Left lung (tissue), 10 donors: ENCODE measurements around the gene RAB11FIP4. TPM values are rescaled to one million over a fixed set of nuclear protein-coding genes. Genes with fewer than 3 reads are reported as not detected.

ENCODE experiments used
- ATAC-seq: fragments of 200-7000 bp; cut with Tn5 transposase; one replicate; pipeline ENCODE4 v1.9.1; 2020; ENCODE audit warnings: moderate library complexity
- DNase-seq, 4 donors: peaks; one replicate each; pipeline ENCODE4 v3.0.0-alpha.2; 2013 to 2020
- H3K27ac ChIP-seq, 2 donors: fragments of 200-600 bp; sonication (generic) in 1 of 2; one replicate each; pipeline versions ENCODE4 v1.5.0 to v1.8.0; 2020 to 2021
- H3K27me3 ChIP-seq, 2 donors: fragments of 200-600 bp; sonication (generic) in 1 of 2; one replicate each; pipeline versions ENCODE4 v1.5.0 to v1.8.0; 2020 to 2021
- H3K36me3 ChIP-seq, 2 donors: fragments of 200-600 bp; sonication (generic) in 1 of 2; one replicate each; pipeline versions ENCODE4 v1.5.0 to v1.8.0; 2020 to 2021
- H3K4me1 ChIP-seq, 2 donors: fragments of 200-600 bp; one replicate each; pipeline ENCODE4 v1.8.0; 2021
- H3K4me3 ChIP-seq, 2 donors: fragments of 200-600 bp; sonication (generic) in 1 of 2; one replicate each; pipeline versions ENCODE4 v1.5.0 to v1.8.0; 2020 to 2021; ENCODE audit warnings: mild to moderate bottlenecking in 1 of 2
- H3K9me3 ChIP-seq, 2 donors: fragments of 200-600 bp; sonication (generic) in 1 of 2; one replicate each; pipeline versions ENCODE4 v1.5.0 to v1.8.0; 2020 to 2021
- intact Hi-C, 2 donors: fragments of 100-400 bp; cut with DNase I; formaldehyde crosslinking; loops; one replicate each; pipeline versions ENCODE4 v1.11.2 to v1.14.2; 2022
- polyA plus RNA-seq, 6 donors: library from polyadenylated mRNA; unstranded; fragments of 120-200 nt; gene quantifications; one replicate each; pipeline ENCODE4 v1.2.1, GENCODE V29; 2013; ENCODE audit not compliant: insufficient read length in 6 of 6
- total RNA-seq, 2 donors: library from RNA; stranded (reverse); fragmentation: NEBNext Ultra II Directional; extraction: Animal tissue kit (Norgen Biotek cat#: 25700); gene quantifications; one replicate each; pipeline ENCODE4 v1.2.1, GENCODE V29; 2021
- TF ChIP-seq, protein P1 (sequence below), 2 donors: fragments of 200-600 bp; sonication (generic) in 1 of 2; IDR thresholded peaks; one replicate each; pipeline versions ENCODE4 v1.5.0 to v1.8.0; 2021; ENCODE audit warnings: antibody characterized with exemption in 2 of 2
- donor health status: DM: no; HTN: yes; CAD: no.
- donor health status: DM: no; HTN: no; CAD: no.

Gene RAB11FIP4
- total and polyA plus RNA-seq, 8 donors, result 7.2 to 19.9 (median 8.2) TPM

GRCh38 chr17:31466096-31466760, 74.8 kb downstream of the RAB11FIP4 start:
- intact Hi-C loops, result no loop called here
- Histone ChIP-seq H3K27ac (no peak overlapping the region), H3K36me3 (no peaks in the 10 kb centered on the region), H3K4me1 (no peaks in the 10 kb centered on the region), H3K9me3 (no peaks in the 10 kb centered on the region), H3K4me3 (no peak overlapping the region), H3K27me3 (no peaks in the 10 kb centered on the region)
- ATAC-seq (no peak), DNase-seq (no peak)
- TF ChIP-seq, protein P1, sequence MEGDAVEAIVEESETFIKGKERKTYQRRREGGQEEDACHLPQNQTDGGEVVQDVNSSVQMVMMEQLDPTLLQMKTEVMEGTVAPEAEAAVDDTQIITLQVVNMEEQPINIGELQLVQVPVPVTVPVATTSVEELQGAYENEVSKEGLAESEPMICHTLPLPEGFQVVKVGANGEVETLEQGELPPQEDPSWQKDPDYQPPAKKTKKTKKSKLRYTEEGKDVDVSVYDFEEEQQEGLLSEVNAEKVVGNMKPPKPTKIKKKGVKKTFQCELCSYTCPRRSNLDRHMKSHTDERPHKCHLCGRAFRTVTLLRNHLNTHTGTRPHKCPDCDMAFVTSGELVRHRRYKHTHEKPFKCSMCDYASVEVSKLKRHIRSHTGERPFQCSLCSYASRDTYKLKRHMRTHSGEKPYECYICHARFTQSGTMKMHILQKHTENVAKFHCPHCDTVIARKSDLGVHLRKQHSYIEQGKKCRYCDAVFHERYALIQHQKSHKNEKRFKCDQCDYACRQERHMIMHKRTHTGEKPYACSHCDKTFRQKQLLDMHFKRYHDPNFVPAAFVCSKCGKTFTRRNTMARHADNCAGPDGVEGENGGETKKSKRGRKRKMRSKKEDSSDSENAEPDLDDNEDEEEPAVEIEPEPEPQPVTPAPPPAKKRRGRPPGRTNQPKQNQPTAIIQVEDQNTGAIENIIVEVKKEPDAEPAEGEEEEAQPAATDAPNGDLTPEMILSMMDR (IDR thresholded peaks at IDR 0.05), result no peak

DNA sequence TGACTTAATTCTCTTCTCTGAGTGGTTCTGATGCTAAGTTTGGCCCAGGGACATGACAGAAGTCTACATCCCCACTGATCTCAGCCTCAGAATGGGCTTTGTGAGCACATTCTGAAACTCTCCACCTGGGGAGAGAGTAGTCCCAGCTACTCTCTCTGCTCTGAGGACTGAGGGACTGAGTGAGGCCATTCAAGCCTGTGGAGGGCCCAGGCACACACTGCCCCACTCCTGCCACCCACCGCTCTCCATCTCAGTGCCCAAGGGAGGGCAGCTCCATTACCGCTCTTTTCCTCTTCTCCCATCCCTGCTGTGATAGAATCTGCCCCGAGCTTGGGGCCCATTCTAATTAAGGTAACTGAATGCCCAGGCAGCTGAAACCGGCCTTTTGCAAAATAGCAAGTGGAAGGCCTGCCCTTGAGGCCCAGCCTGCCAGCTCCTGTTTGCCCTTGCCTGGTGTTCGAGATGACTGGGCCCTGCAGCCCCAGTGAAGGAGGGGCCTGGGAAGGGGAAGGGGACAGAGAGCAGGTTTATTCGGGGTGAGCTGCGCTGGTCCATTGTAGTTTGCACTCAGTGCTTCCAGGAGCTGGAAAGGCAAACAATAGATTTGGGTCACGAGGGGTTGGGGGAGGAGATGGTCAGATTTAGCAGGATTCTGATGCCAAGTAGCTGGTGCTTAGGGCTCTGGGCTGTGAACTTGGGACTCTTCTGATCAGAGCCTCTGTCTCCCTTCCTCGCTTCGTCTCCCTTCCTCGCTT, 76.2 kb downstream of the RAB11FIP4 start:
- Histone ChIP-seq H3K9me3 (no peaks in the 10 kb centered on the region), H3K4me1 (no peaks in the 10 kb centered on the region), H3K27ac (no peak overlapping the region), H3K4me3 (no peak overlapping the region), H3K36me3 (no peaks in the 10 kb centered on the region), H3K27me3 (peaks cover 0 to 10% of the 10 kb centered on the region in 2 donors)
- intact Hi-C loops, result no loop called here
- TF ChIP-seq, protein P1 (IDR thresholded peaks at IDR 0.05), result no peak
- DNase-seq (no peak), ATAC-seq (peak; percentile 59)

- intact Hi-C loops, result no loop called here
- Histone ChIP-seq H3K9me3 (no peaks in the 10 kb centered on the region), H3K4me1 (no peaks in the 10 kb centered on the region), H3K4me3 (no peak overlapping the region), H3K36me3 (no peaks in the 10 kb centered on the region), H3K27me3 (peaks cover 0 to 16% of the 10 kb centered on the region in 2 donors), H3K27ac (no peak overlapping the region)
- no peak for ATAC-seq
- no peak for DNase-seq
- TF ChIP-seq, protein P1 (IDR thresholded peaks at IDR 0.05), result no peak
These were observed 78.5 kb downstream of the RAB11FIP4 start for GRCh38 chr17:31469959-31470358.

DNA sequence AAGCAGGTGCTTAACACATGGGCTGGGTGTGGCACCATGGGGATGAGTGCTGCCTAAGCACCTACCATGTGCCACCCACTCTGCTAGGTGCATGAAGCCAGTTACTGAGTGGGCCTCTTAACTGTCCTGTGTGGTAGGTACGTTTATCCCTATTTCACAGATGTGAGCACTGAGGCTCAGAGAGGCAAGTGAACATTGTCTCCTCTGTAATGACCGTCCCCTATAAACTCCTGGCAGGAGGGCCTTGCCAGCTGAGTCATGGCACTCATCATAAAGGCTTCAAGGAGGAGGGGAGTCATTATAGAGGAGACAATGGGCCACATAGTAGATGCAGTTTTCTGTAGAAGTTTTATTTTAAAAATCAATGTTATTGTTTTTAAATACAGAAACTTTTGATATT, 79.1 kb downstream of the RAB11FIP4 start:
- H3K9me3 ChIP-seq, result no peaks in the 10 kb centered on the region
- no peak overlapping the region for H3K27ac ChIP-seq
- no peaks in the 10 kb centered on the region for H3K36me3 ChIP-seq
- H3K4me3 ChIP-seq, result no peak overlapping the region
- no peaks in the 10 kb centered on the region for H3K4me1 ChIP-seq
- H3K27me3 ChIP-seq, result peaks cover 0 to 16% of the 10 kb centered on the region in 2 donors
- TF ChIP-seq, protein P1 (IDR thresholded peaks at IDR 0.05), result no peak
- ATAC-seq (no peak), DNase-seq (no peak)
- intact Hi-C loops, result no loop called here

DNA sequence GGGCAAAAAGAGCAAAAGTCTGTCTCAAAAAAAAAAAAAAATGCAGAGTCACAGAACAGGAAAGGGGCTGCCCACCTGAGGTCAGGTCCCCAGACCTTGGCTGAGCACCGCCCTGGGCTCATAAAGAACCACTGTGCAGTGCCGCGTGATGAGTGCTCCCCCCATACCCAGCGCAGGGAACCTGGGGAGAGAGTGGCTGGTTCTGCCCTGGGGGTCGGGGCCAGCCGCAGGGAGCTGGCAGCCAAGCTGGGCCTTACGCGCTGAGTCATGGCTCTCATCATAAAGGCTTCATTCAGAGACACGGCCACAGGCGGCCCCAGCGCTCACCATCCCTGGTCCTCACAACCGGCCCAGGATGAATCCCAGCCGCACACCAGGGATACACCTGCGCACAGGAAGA, 80.7 kb downstream of the RAB11FIP4 start:
- H3K36me3 ChIP-seq, result no peaks in the 10 kb centered on the region
- ATAC-seq, result no peak
- TF ChIP-seq, protein P1 (IDR thresholded peaks at IDR 0.05), result no peak

More for the DNA sequence above, 80.7 kb downstream of the RAB11FIP4 start:
- Histone ChIP-seq H3K27ac (no peak overlapping the region), H3K4me3 (no peak overlapping the region), H3K9me3 (no peaks in the 10 kb centered on the region), H3K27me3 (peaks cover 0 to 16% of the 10 kb centered on the region in 2 donors), H3K4me1 (no peaks in the 10 kb centered on the region)
- no peak for DNase-seq
- intact Hi-C loops, result no loop called here
